SK-N-MC (cell line): Measurements from ENCODE around the gene ANKRD10.

Experiments
- EZH2 ChIP-seq: fragments of 200-600 bp; sonication (generic); IDR thresholded peaks from one replicate; pipeline ENCODE4 v1.6.1; 2017; ENCODE audit warnings: antibody characterized with exemption
- POLR2AphosphoS5 ChIP-seq: IDR thresholded peaks from 2 replicates; pipeline ENCODE4 v1.6.1; 2012; ENCODE audit warnings: mild to moderate bottlenecking, low read depth, low read length, borderline replicate concordance

DNA sequence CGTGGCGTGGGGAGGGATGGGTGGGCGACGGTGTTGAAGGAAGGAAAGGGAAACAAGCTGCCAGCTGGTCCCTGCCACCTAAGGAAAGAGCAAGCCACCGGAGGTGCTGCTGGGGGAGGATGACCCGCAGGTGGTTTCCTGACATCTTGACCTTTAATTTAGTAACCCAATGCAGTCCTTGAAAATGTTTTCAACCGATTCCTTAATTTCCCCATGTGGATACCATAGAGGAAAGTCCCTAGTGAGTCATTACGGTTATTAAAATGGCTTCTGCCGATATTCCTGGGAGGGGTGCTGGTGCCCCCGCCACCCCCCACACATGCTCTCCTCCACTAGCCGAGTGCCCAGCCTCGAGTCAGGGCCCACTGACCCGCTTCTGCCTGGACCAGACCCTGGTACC lies 6.3 kb upstream of the ANKRD10 start:
- TF ChIP-seq POLR2AphosphoS5 (no peak), EZH2 (no peak)
